HepG2 (cell line): ENCODE measurements around the gene HIC1. TPM values are rescaled to one million over a fixed set of nuclear protein-coding genes. Genes with fewer than 3 reads are reported as not detected.

Experiments
- ATAC-seq: fragments of 200-7000 bp; cut with Tn5 transposase; 3 replicates; pipeline ENCODE4 v1.9.1; 2020; ENCODE audit warnings: mild to moderate bottlenecking, moderate library complexity
- BruUV-seq: library from RNA; stranded (reverse); fragments of 400-500 nt; replicated peaks from 2 replicates; lab custom pipeline; 2021; lab: Mats Ljungman, UMichigan
- CTCF ChIA-PET: fragments of 300-600 bp; formaldehyde crosslinking; extraction: SDS; loops from one replicate; lab custom pipeline; 2021; ENCODE audit warnings: low total read pairs, inconsistent platforms, low intra/inter-chr PET ratio; lab: Yijun Ruan, JAX
- POLR2A ChIA-PET: fragments of 350-600 bp; sonication (Branson Sonifier 250); formaldehyde crosslinking; loops from one replicate; lab custom pipeline; 2020; ENCODE audit warnings: antibody characterized with exemption, inconsistent platforms; lab: Yijun Ruan, JAX
- DNase-seq: peaks from one replicate; pipeline ENCODE4 v3.0.0-alpha.2; 2015; ENCODE audit warnings: low spot score
- FAIRE-seq: peaks from 3 replicates; lab custom pipeline; 2011; peaks lifted over from hg19 to GRCh38; lab: Jason Lieb, UNC
- H2AFZ ChIP-seq: one replicate; pipeline ENCODE4 v1.6.1; 2011; ENCODE audit warnings: low read length, inconsistent platforms
- H3K27ac ChIP-seq: fragments of 300-600 bp; 3 replicates; pipeline ENCODE4 v1.8.0; 2011; ENCODE audit warnings: mixed run types, mild to moderate bottlenecking, mixed read lengths, low read length, inconsistent platforms; ENCODE audit not compliant: insufficient read depth; ENCODE audit errors: extremely low read length
- H3K27me3 ChIP-seq, 2 experiments: fragments of 200-600 bp in 1 of 2; 2 replicates in 1 of 2; 3 replicates in 1 of 2; pipeline versions ENCODE4 v1.6.0 to v1.8.0; 2011; ENCODE audit warnings: low read length in 2 of 2, mild to moderate bottlenecking in 2 of 2, moderate library complexity in 2 of 2, inconsistent platforms in 1 of 2; ENCODE audit not compliant: insufficient read depth in 2 of 2, control insufficient read depth in 1 of 2
- H3K36me3 ChIP-seq, 2 experiments: fragments of 200-600 bp in 1 of 2; replicated peaks in 1 of 2; 2 replicates in 1 of 2; 3 replicates in 1 of 2; pipeline versions ENCODE4 v1.5.1 to v1.8.0; 2011; ENCODE audit warnings: low read length in 2 of 2, inconsistent platforms in 1 of 2; ENCODE audit not compliant: insufficient read depth in 2 of 2, control insufficient read depth in 1 of 2
- H3K4me1 ChIP-seq: 2 replicates; pipeline ENCODE4 v1.5.1; 2012; ENCODE audit warnings: low read length, inconsistent platforms; ENCODE audit not compliant: insufficient read depth
- H3K4me2 ChIP-seq: 2 replicates; pipeline ENCODE4 v1.6.0; 2011; ENCODE audit warnings: low read depth, low read length, inconsistent platforms
- H3K4me3 ChIP-seq, 3 experiments: fragments of 200-600 bp in 1 of 3; sonication (generic), shearing (Covaris generic) in 1 of 3; replicated peaks in 1 of 3; 2 replicates each; pipeline ENCODE4 v1.5.1; 2011 to 2016; ENCODE audit warnings: low read length in 3 of 3, inconsistent platforms in 2 of 3, low read depth in 2 of 3, mild to moderate bottlenecking in 2 of 3, control low read depth in 1 of 3, mixed read lengths in 1 of 3; ENCODE audit not compliant: insufficient read depth in 1 of 3
- H3K79me2 ChIP-seq: one replicate; pipeline ENCODE4 v1.6.1; 2011; ENCODE audit warnings: low read length, inconsistent platforms; ENCODE audit not compliant: insufficient read depth
- H3K9ac ChIP-seq: 2 replicates; pipeline ENCODE4 v1.6.0; 2011; ENCODE audit warnings: mild to moderate bottlenecking, low read depth, low read length, inconsistent platforms; ENCODE audit not compliant: insufficient read depth
- H3K9me3 ChIP-seq: 2 replicates; pipeline ENCODE4 v1.5.1; 2012; ENCODE audit warnings: mild to moderate bottlenecking, low read length
- H4K20me1 ChIP-seq: 2 replicates; pipeline ENCODE4 v1.6.0; 2011; ENCODE audit warnings: inconsistent platforms, mild to moderate bottlenecking, low read length, moderate library complexity; ENCODE audit not compliant: insufficient read depth
- CCDC6 ChIP-seq: sonication (generic); formaldehyde crosslinking; IDR thresholded peaks from 2 replicates; pipeline ENCODE4 v1.8.1; 2022; ENCODE audit warnings: mild to moderate bottlenecking, missing genetic modification reagents, moderate library complexity
- CREB1 ChIP-seq, 2 experiments: fragments of 450-650 bp in 1 of 2; IDR thresholded peaks; 2 replicates each; pipeline ENCODE4 v1.6.1; 2016 to 2017; ENCODE audit warnings: control low read depth in 1 of 2, mild to moderate bottlenecking in 1 of 2, missing compliant biosample characterization in 1 of 2, missing genetic modification characterization in 1 of 2
- NCOR1 ChIP-seq: fragments of 200-600 bp; sonication (generic); IDR thresholded peaks from 2 replicates; pipeline ENCODE4 v1.7.0; 2017; ENCODE audit warnings: antibody characterized with exemption, low read length, borderline replicate concordance
- NFRKB ChIP-seq: fragments of 450-650 bp; IDR thresholded peaks from 2 replicates; pipeline ENCODE4 v1.6.1; 2017
- SIN3B ChIP-seq: fragments of 150-350 bp; IDR thresholded peaks from 2 replicates; pipeline ENCODE4 v1.6.1; 2014; ENCODE audit warnings: low read length
- TAF15 ChIP-seq: fragments of 200-400 bp; formaldehyde crosslinking; IDR thresholded peaks from one replicate; pipeline ENCODE4 v1.6.1; 2018; ENCODE audit warnings: mild to moderate bottlenecking, low read depth, low read length; ENCODE audit not compliant: poor library complexity, severe bottlenecking
- WIZ ChIP-seq: sonication (generic); formaldehyde crosslinking; IDR thresholded peaks from 2 replicates; pipeline ENCODE4 v1.5.1; 2020; ENCODE audit warnings: mild to moderate bottlenecking, missing genetic modification reagents
- YEATS2 ChIP-seq: sonication (generic); formaldehyde crosslinking; IDR thresholded peaks from 2 replicates; pipeline ENCODE4 v1.4.0; 2020; ENCODE audit warnings: missing genetic modification reagents, borderline replicate concordance
- ZNF615 ChIP-seq: sonication (generic); formaldehyde crosslinking; IDR thresholded peaks from 2 replicates; pipeline ENCODE4 v1.5.0; 2020; ENCODE audit warnings: mild to moderate bottlenecking, missing genetic modification reagents, borderline replicate concordance
- WGBS: methylation state at CpG from one replicate; pipeline ENCODE4 v1.1.6; 2017; ENCODE audit warnings: low lambda C conversion rate; 5-methylcytosine and 5-hydroxymethylcytosine counted together
- in situ Hi-C: cut with HindIII; loops from 2 replicates; pipeline ENCODE4 v1.10.0; 2017; ENCODE audit warnings: low pct_unique_long_range_greater_than_20kb; ENCODE audit not compliant: extremely low pct_ligation_motif_present
- intact Hi-C: fragments of 100-400 bp; cut with micrococcal nuclease; formaldehyde crosslinking; loops from one replicate; pipeline ENCODE4 v1.10.0; 2022; ENCODE audit not compliant: unreplicated experiment
- polyA plus RNA-seq, 8 experiments: library from polyadenylated mRNA; depleted of rRNA in 3 of 8; stranded (reverse) in 7 of 8; unstranded in 1 of 8; fragments of >200 nt; fragmentation: Illumina TruSeq in 4 of 8; extraction: Trizol in 4 of 8; gene quantifications; 2 replicates each; pipeline versions ENCODE4 v1.2.1 to v1.2.3, GENCODE V29; 2011 to 2016; ENCODE audit warnings: low read depth in 4 of 8, missing spikeins in 1 of 8, mixed read lengths in 1 of 8; ENCODE audit not compliant: insufficient read depth in 1 of 8
- total RNA-seq, 5 experiments: library from RNA; depleted of rRNA; stranded (reverse); fragments of >200 nt; fragmentation: Illumina TruSeq; extraction: Trizol; gene quantifications; 2 replicates each; pipeline ENCODE4 v1.2.3, GENCODE V29; 2016; ENCODE audit warnings: low read depth in 1 of 5
- TF ChIP-seq, protein P1 (sequence below): sonication (generic); formaldehyde crosslinking; IDR thresholded peaks from 2 replicates; pipeline ENCODE4 v1.8.0; 2022; ENCODE audit warnings: missing genetic modification reagents, mild to moderate bottlenecking, moderate library complexity, borderline replicate concordance

The HIC1 gene
- total and polyA plus RNA-seq, 2 of the 13 experiments (the other 11 are each of a cell fraction or from before 2014, with no cell fraction given), result 0.04 to 0.31 TPM

DNA sequence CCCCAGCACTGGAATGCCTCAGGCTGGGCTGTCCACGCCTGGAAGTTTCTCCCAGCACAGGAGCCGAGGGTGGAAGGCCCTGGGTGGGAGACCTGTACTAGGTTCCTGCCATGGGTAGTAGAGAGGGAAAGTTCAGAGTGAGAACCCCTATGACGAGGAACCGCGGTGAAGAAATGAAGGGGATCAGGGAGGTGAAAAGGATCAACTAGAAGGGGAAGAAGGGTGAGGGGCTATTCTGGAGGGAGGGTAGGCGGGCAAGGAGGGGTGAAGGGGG, 5.4 kb downstream of the HIC1 start:
- intact Hi-C loops, result no loop called here
- Histone ChIP-seq H3K27ac (no peak overlapping the region), H3K9ac (no peak overlapping the region)

More for the DNA sequence above, 5.4 kb downstream of the HIC1 start:
- Histone ChIP-seq H2AFZ (no peak overlapping the region), H4K20me1 (0 out of 2 replicates have a peak, but pooled peaks cover 2% of the 10 kb centered on the region), H3K36me3 (peaks cover 6 to 18% of the 10 kb centered on the region in 2 experiments; a peak in 4 of 5 replicates), H3K4me1 (peaks cover 3% of the 10 kb centered on the region), H3K27me3 (no peaks in the 10 kb centered on the region; a peak in 1 of 5 replicates), H3K9me3 (no peaks in the 10 kb centered on the region), H3K4me3 (no peak overlapping the region), H3K4me2 (no peak overlapping the region), H3K79me2 (no peaks in the 10 kb centered on the region)
- ChIA-PET CTCF (no interaction called here), POLR2A (no interaction called here)
- WGBS, result 95% methylated on average over 6 of the region's 6 CpGs
- FAIRE-seq (no peak), DNase-seq (no peak), ATAC-seq (no peak)
- BruUV-seq, result no TSS peak
- TF ChIP-seq TAF15, result no peak
- TF ChIP-seq SIN3B, result no peak
- TF ChIP-seq NFRKB, result no peak
- no peak for TF ChIP-seq ZNF615 (CRISPR knock-in tag)
- TF ChIP-seq YEATS2 (CRISPR knock-in tag), result no peak
- TF ChIP-seq NCOR1, result no peak
- TF ChIP-seq CREB1 (IDR thresholded peaks at IDR 0.05), result no peak
- TF ChIP-seq CREB1 (CRISPR knock-in tag; IDR thresholded peaks at IDR 0.05), result no peak
- no peak for TF ChIP-seq WIZ (CRISPR knock-in tag)
- TF ChIP-seq CCDC6 (CRISPR knock-in tag), result no peak
- TF ChIP-seq, protein P1, sequence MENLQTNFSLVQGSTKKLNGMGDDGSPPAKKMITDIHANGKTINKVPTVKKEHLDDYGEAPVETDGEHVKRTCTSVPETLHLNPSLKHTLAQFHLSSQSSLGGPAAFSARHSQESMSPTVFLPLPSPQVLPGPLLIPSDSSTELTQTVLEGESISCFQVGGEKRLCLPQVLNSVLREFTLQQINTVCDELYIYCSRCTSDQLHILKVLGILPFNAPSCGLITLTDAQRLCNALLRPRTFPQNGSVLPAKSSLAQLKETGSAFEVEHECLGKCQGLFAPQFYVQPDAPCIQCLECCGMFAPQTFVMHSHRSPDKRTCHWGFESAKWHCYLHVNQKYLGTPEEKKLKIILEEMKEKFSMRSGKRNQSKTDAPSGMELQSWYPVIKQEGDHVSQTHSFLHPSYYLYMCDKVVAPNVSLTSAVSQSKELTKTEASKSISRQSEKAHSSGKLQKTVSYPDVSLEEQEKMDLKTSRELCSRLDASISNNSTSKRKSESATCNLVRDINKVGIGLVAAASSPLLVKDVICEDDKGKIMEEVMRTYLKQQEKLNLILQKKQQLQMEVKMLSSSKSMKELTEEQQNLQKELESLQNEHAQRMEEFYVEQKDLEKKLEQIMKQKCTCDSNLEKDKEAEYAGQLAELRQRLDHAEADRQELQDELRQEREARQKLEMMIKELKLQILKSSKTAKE (CRISPR knock-in tag), result no peak
- in situ Hi-C loops, result no loop called here
